Stomach (tissue), 9 donors: Measurements from ENCODE around the gene FIGN. TPM values are rescaled to one million over a fixed set of nuclear protein-coding genes. Genes with fewer than 3 reads are reported as not detected.

Experiments
- DNase-seq, 2 donors: peaks; one replicate each; pipeline versions ENCODE4 v3.0.0 to v3.0.0-alpha.2; 2013 to 2019
- H3K27ac ChIP-seq, 5 donors: fragments of 200-600 bp in 4 of 5; sonication (generic) in 4 of 5; one replicate each; pipeline ENCODE4 v1.5.1; 2013 to 2019; ENCODE audit warnings: mild to moderate bottlenecking in 1 of 5, moderate library complexity in 1 of 5
- H3K27me3 ChIP-seq, 3 donors: fragments of 200-600 bp; sonication (generic); one replicate each; pipeline ENCODE4 v1.5.1; 2017 to 2019; ENCODE audit warnings: mixed run types in 1 of 3
- H3K36me3 ChIP-seq, 4 donors: fragments of 200-600 bp; sonication (generic); 1 replicate in 3 of 4; 2 replicates in 1 of 4; pipeline ENCODE4 v1.5.1; 2016 to 2019
- H3K4me1 ChIP-seq, 4 donors: fragments of 200-600 bp; sonication (generic); one replicate each; pipeline ENCODE4 v1.5.1; 2016 to 2019
- H3K4me3 ChIP-seq, 4 donors: fragments of 200-600 bp; sonication (generic) in 3 of 4; one replicate each; pipeline ENCODE4 v1.5.1; 2016 to 2019; ENCODE audit warnings: mild to moderate bottlenecking in 1 of 4
- H3K9me3 ChIP-seq, 4 donors: fragments of 200-600 bp; sonication (generic); one replicate each; pipeline ENCODE4 v1.5.1; 2016 to 2019
- CTCF ChIP-seq, 7 experiments: fragments of 450-650 bp in 4 of 7; fragments of 200-600 bp in 3 of 7; sonication (generic) in 3 of 7; IDR thresholded peaks; one replicate each; pipeline ENCODE4 v1.5.1; 2016 to 2019; ENCODE audit warnings: antibody characterized with exemption in 7 of 7, control low read depth in 2 of 7, mild to moderate bottlenecking in 1 of 7
- EP300 ChIP-seq: sonication (generic); formaldehyde crosslinking; IDR thresholded peaks from one replicate; pipeline ENCODE4 v1.6.1; 2017; ENCODE audit warnings: antibody characterized with exemption
- POLR2A ChIP-seq, 4 donors: fragments of 450-650 bp; IDR thresholded peaks; one replicate each; pipeline ENCODE4 v1.6.1; 2016; ENCODE audit warnings: antibody characterized with exemption in 4 of 4, control low read depth in 2 of 4, mild to moderate bottlenecking in 1 of 4, moderate library complexity in 1 of 4
- POLR2AphosphoS5 ChIP-seq, 3 donors: sonication (generic); formaldehyde crosslinking; IDR thresholded peaks; one replicate each; pipeline ENCODE4 v1.6.1; 2016; ENCODE audit warnings: antibody characterized with exemption in 3 of 3
- WGBS, 5 donors: extraction: QIAGEN DNeasy Blood & Tissue Kit in 3 of 5; methylation state at CpG; one replicate each; pipeline versions ENCODE4 v1.1.5 to v1.1.7; 2013 to 2018; 5-methylcytosine and 5-hydroxymethylcytosine counted together
- intact Hi-C: fragments of 100-400 bp; cut with DNase I; formaldehyde crosslinking; loops from one replicate; pipeline ENCODE4 v1.15.1; 2023; ENCODE audit warnings: low total_unique reads
- polyA plus RNA-seq, 3 donors: library from polyadenylated mRNA; stranded (reverse); fragments of 200-250 nt; gene quantifications; one replicate each; pipeline ENCODE4 v1.2.3, GENCODE V29; 2013
- total RNA-seq, 5 donors: library from RNA; depleted of rRNA; stranded (reverse); fragments of >200 nt; gene quantifications; one replicate each; pipeline versions ENCODE4 v1.1.0 to v1.2.3, GENCODE V29; 2014 to 2016
- donor health status: healthy with polysubstance abuse.
- donor health status: Bipolar disorder and iron deficiency.
- donor health status: healthy.

Gene FIGN
- total and polyA plus RNA-seq, 8 donors = 0.33 to 8.9 (median 2.3) TPM

DNA sequence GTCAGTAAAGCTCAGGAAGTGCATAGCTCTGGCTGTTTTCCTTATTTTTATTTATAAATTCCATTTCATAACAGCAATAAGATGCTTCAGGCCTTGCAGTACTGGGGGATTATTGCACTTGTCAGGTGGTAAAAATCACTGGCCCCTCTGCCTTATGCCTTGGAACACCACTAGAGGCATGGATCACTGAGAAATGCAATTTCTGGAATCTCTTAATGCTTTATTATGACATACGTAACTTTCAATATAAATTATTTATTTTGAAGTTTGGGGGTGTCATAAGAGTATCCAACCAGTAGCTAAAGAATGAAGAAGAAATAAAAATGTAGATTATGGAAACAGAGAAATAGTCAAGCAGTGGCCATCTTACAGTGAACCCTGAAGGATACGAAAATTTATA, 183.1 kb downstream of the FIGN start:
- no peak for TF ChIP-seq CTCF (IDR thresholded peaks at IDR 0.05)
- no peak for TF ChIP-seq EP300
- no peak for TF ChIP-seq POLR2AphosphoS5 (IDR thresholded peaks at IDR 0.05)
- no peak for TF ChIP-seq POLR2A (IDR thresholded peaks at IDR 0.05)
- 83 to 91% (median 91%) methylated on average over 2 of the region's 2 CpGs for WGBS, 5 donors
- H3K27ac ChIP-seq = no peak overlapping the region
- DNase-seq = no peak
- no peaks in the 10 kb centered on the region for H3K9me3 ChIP-seq
- H3K36me3 ChIP-seq = no peaks in the 10 kb centered on the region
- H3K4me1 ChIP-seq = no peaks in the 10 kb centered on the region
- H3K4me3 ChIP-seq = no peak overlapping the region
- intact Hi-C loops = no loop called here
- no peaks in the 10 kb centered on the region for H3K27me3 ChIP-seq

- H3K27ac ChIP-seq = no peak overlapping the region
- no peak for DNase-seq
- no peaks in the 10 kb centered on the region for H3K27me3 ChIP-seq
- H3K4me1 ChIP-seq = no peaks in the 10 kb centered on the region
- H3K9me3 ChIP-seq = no peaks in the 10 kb centered on the region
- H3K36me3 ChIP-seq = no peaks in the 10 kb centered on the region
- intact Hi-C loops = no loop called here
- WGBS, 5 donors = 78 to 87% (median 85%) methylated on average over 3 of the region's 3 CpGs
- TF ChIP-seq EP300 = no peak
- TF ChIP-seq POLR2A (IDR thresholded peaks at IDR 0.05) = no peak
- no peak for TF ChIP-seq POLR2AphosphoS5 (IDR thresholded peaks at IDR 0.05)
- TF ChIP-seq CTCF (IDR thresholded peaks at IDR 0.05) = no peak
- H3K4me3 ChIP-seq = no peak overlapping the region
Measured at GRCh38 chr2:163551616-163552373, 184.0 kb downstream of the FIGN start.

- intact Hi-C loops = no loop called here
- H3K9me3 ChIP-seq = no peaks in the 10 kb centered on the region
- DNase-seq = no peak
- no peaks in the 10 kb centered on the region for H3K27me3 ChIP-seq
- H3K27ac ChIP-seq = no peak overlapping the region
- TF ChIP-seq POLR2A (IDR thresholded peaks at IDR 0.05) (no peak), CTCF (IDR thresholded peaks at IDR 0.05) (no peak), POLR2AphosphoS5 (IDR thresholded peaks at IDR 0.05) (no peak), EP300 (no peak)
- H3K4me3 ChIP-seq = no peak overlapping the region
- H3K4me1 ChIP-seq = no peaks in the 10 kb centered on the region
- 86 to 92% (median 88%) methylated on average over 3 of the region's 3 CpGs for WGBS, 5 donors
- no peaks in the 10 kb centered on the region for H3K36me3 ChIP-seq
Measured at GRCh38 chr2:163548970-163549369, 186.8 kb downstream of the FIGN start.
